HepG2 (cell line): ENCODE results near the gene HYOU1. TPM values are rescaled to one million over a fixed set of nuclear protein-coding genes. Genes with fewer than 3 reads are reported as not detected.
A peak's percentile ranks its signal among the peaks of the same experiment; 100 is the strongest.

Experiments
- ELF1 ChIP-seq: sonication (generic); formaldehyde crosslinking; IDR thresholded peaks from 2 replicates; pipeline ENCODE4 v1.4.0; 2020; ENCODE audit warnings: missing genetic modification reagents
- GATAD1 ChIP-seq: IDR thresholded peaks from 2 replicates; pipeline ENCODE4 v1.6.1; 2016; ENCODE audit warnings: missing genetic modification reagents, missing compliant biosample characterization
- KDM3A ChIP-seq: IDR thresholded peaks from 2 replicates; pipeline ENCODE4 v1.6.1; 2018; ENCODE audit warnings: low read depth, missing compliant biosample characterization
- KDM6A ChIP-seq: IDR thresholded peaks from 2 replicates; pipeline ENCODE4 v1.6.1; 2016; ENCODE audit warnings: low read depth
- MAFF ChIP-seq: IDR thresholded peaks from 2 replicates; pipeline ENCODE4 v1.6.1; 2011; ENCODE audit warnings: low read depth, low read length, improper control_type of control experiment
- RFX3 ChIP-seq: IDR thresholded peaks from 2 replicates; pipeline ENCODE4 v1.6.1; 2016; ENCODE audit warnings: missing biosample characterization, missing genetic modification reagents
- TRAFD1 ChIP-seq: sonication (generic); formaldehyde crosslinking; IDR thresholded peaks from 2 replicates; pipeline ENCODE4 v1.5.1; 2020; ENCODE audit warnings: missing genetic modification reagents, mild to moderate bottlenecking, borderline replicate concordance
- ZBTB40 ChIP-seq, 2 experiments: fragments of 450-650 bp in 1 of 2; sonication (generic) in 1 of 2; formaldehyde crosslinking in 1 of 2; IDR thresholded peaks; 2 replicates each; pipeline versions ENCODE4 v1.6.1 to v1.8.0; 2016 to 2022; ENCODE audit warnings: antibody characterized with exemption in 1 of 2, mild to moderate bottlenecking in 1 of 2, missing genetic modification reagents in 1 of 2
- ZFP36L1 ChIP-seq: sonication (generic); formaldehyde crosslinking; IDR thresholded peaks from 2 replicates; pipeline ENCODE4 v1.8.0; 2022; ENCODE audit warnings: mild to moderate bottlenecking, missing genetic modification reagents, moderate library complexity
- ZNF431 ChIP-seq: sonication (generic); formaldehyde crosslinking; IDR thresholded peaks from 2 replicates; pipeline ENCODE4 v1.9.0; 2022; ENCODE audit warnings: missing genetic modification reagents, low read depth, mild to moderate bottlenecking, borderline replicate concordance
- ZNF724P ChIP-seq: sonication (generic); formaldehyde crosslinking; IDR thresholded peaks from 2 replicates; pipeline ENCODE4 v1.8.0; 2022; ENCODE audit warnings: missing genetic modification reagents, borderline replicate concordance
- ZSCAN21 ChIP-seq: sonication (generic); formaldehyde crosslinking; IDR thresholded peaks from 2 replicates; pipeline ENCODE4 v1.8.0; 2022; ENCODE audit warnings: mild to moderate bottlenecking, missing genetic modification reagents, moderate library complexity, borderline replicate concordance
- polyA plus RNA-seq, 8 experiments: library from polyadenylated mRNA; depleted of rRNA in 3 of 8; stranded (reverse) in 7 of 8; unstranded in 1 of 8; fragments of >200 nt; fragmentation: Illumina TruSeq in 4 of 8; extraction: Trizol in 4 of 8; gene quantifications; 2 replicates each; pipeline versions ENCODE4 v1.2.1 to v1.2.3, GENCODE V29; 2011 to 2016; ENCODE audit warnings: low read depth in 4 of 8, missing spikeins in 1 of 8, mixed read lengths in 1 of 8; ENCODE audit not compliant: insufficient read depth in 1 of 8
- total RNA-seq, 5 experiments: library from RNA; depleted of rRNA; stranded (reverse); fragments of >200 nt; fragmentation: Illumina TruSeq; extraction: Trizol; gene quantifications; 2 replicates each; pipeline ENCODE4 v1.2.3, GENCODE V29; 2016; ENCODE audit warnings: low read depth in 1 of 5

The HYOU1 gene
- total and polyA plus RNA-seq, 2 of the 13 experiments (the other 11 are each of a cell fraction or from before 2014, with no cell fraction given) = 127 to 155 TPM

DNA sequence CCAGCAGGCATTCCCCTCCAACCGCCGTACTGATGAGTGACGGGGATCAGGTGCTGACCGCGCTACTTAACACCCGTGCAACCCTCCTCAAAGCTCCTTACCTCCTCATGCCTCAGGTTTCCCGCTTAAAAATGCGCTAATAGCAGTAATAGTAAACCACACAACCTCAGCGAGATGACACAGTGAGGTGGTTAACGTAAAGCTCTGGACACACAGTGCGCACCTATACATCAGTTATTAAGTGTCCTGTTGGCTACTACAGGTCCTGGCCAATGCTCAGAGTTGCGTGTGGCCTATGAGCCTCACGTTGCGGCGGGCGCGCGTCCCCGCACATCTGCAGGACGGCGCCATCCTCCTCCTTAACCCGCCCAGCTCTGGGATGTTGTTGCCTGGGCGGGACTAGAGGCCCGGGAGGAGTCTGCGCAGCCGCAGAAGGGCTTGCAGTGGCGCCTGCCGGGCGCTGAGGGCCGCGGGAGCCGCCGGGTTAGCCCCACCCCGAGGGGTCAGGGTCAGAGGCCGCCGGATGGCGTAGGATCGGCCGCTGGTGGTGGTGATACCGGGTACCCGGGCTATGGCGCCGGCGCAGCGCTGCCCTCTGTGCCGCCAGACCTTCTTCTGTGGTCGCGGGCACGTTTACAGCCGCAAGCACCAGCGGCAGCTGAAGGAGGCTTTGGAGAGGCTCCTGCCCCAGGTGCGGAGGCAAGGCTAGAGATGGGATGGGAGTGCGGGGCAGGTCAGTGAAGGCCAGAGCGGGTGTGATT lies 59.2 kb downstream of the HYOU1 start, which contains the start of gene CENATAC (continued):
- no peak for TF ChIP-seq ZBTB40 (IDR thresholded peaks at IDR 0.05)
- TF ChIP-seq ZBTB40 (CRISPR knock-in tag; IDR thresholded peaks at IDR 0.05) = peak; percentile 59; the same call in 1 of the 2 replicates
- peak; percentile 86 for TF ChIP-seq GATAD1 (CRISPR knock-in tag)
- peak; percentile 50; the same call in 1 of the 2 replicates for TF ChIP-seq KDM3A (CRISPR knock-in tag)
- peak; percentile 60; the same call in 1 of the 2 replicates for TF ChIP-seq ZNF431
- peak; percentile 42 for TF ChIP-seq ELF1 (CRISPR knock-in tag)
- peak; percentile 19; the same call in 1 of the 2 replicates for TF ChIP-seq ZNF724P (CRISPR knock-in tag)
- TF ChIP-seq TRAFD1 (CRISPR knock-in tag) = no peak
- TF ChIP-seq ZFP36L1 (CRISPR knock-in tag) = peak; percentile 60
- TF ChIP-seq MAFF = no peak
- no peak for TF ChIP-seq RFX3
- TF ChIP-seq KDM6A = no peak
- TF ChIP-seq ZSCAN21 (CRISPR knock-in tag) = peak; percentile 40; the same call in 1 of the 2 replicates
